Measurements from ENCODE around the gene CRYGN.

GRCh38 chr7:151379534-151380198, 60.3 kb downstream of the CRYGN start:
- TF ChIP-seq POLR2A (IDR thresholded peaks at IDR 0.05; ENCODE audit: low read depth, low read length) (no peak), POLR2AphosphoS5 (IDR thresholded peaks at IDR 0.05; ENCODE audit: low read depth, low read length) (no peak), SPI1 (IDR thresholded peaks at IDR 0.05; ENCODE audit: low read depth, low read length) (no peak), POU2F2 (IDR thresholded peaks at IDR 0.05; ENCODE audit: low read depth, low read length) (no peak)
